Measurements from ENCODE around the gene IRGQ.

The IRGQ gene

GRCh38 chr19:43545276-43545675 is 50.7 kb downstream of the IRGQ start:
- no peak for DNase-seq (ENCODE audit: extremely low spot score)
- TF ChIP-seq FOXA1 (IDR thresholded peaks at IDR 0.05) = no peak
- no peak for TF ChIP-seq ZNF384 (IDR thresholded peaks at IDR 0.05)
- no peak for TF ChIP-seq NFRKB (IDR thresholded peaks at IDR 0.05)

GRCh38 chr19:43544077-43544476 is 51.9 kb downstream of the IRGQ start:
- CTCF ChIA-PET = no interaction called here
- TF ChIP-seq NFRKB (IDR thresholded peaks at IDR 0.05) (no peak), ARNT (IDR thresholded peaks at IDR 0.05) (no peak), PKNOX1 (IDR thresholded peaks at IDR 0.05) (no peak), FOXK2 (IDR thresholded peaks at IDR 0.05) (no peak), SUZ12 (IDR thresholded peaks at IDR 0.05) (no peak), SP1 (IDR thresholded peaks at IDR 0.05) (no peak), L3MBTL2 (conservative IDR thresholded peaks at IDR 0.05) (no peak)
- POLR2A ChIA-PET = no interaction called here
- no peak for DNase-seq (ENCODE audit: extremely low spot score)

More at GRCh38 chr19:43545276-43545675, 50.7 kb downstream of the IRGQ start:
- ChIA-PET POLR2A (no interaction called here), CTCF (no interaction called here)

GRCh38 chr19:43541920-43542650 is 53.8 kb downstream of the IRGQ start:
- DNase-seq (ENCODE audit: extremely low spot score) = no peak
- CTCF ChIA-PET = no interaction called here
- POLR2A ChIA-PET = no interaction called here
- TF ChIP-seq HDGF (IDR thresholded peaks at IDR 0.05; ENCODE audit: borderline replicate concordance) (no peak), TARDBP (IDR thresholded peaks at IDR 0.05) (no peak), SUZ12 (IDR thresholded peaks at IDR 0.05) (no peak), L3MBTL2 (conservative IDR thresholded peaks at IDR 0.05) (no peak), PKNOX1 (IDR thresholded peaks at IDR 0.05) (no peak), FOXK2 (IDR thresholded peaks at IDR 0.05) (no peak), ZNF384 (IDR thresholded peaks at IDR 0.05) (no peak), ARNT (IDR thresholded peaks at IDR 0.05) (no peak), LEF1 (IDR thresholded peaks at IDR 0.05; ENCODE audit: borderline replicate concordance) (no peak), SP1 (IDR thresholded peaks at IDR 0.05) (no peak), ELF4 (IDR thresholded peaks at IDR 0.05) (no peak), CTBP1 (IDR thresholded peaks at IDR 0.05; ENCODE audit: borderline replicate concordance) (no peak), FOXA1 (IDR thresholded peaks at IDR 0.05) (no peak), NFRKB (IDR thresholded peaks at IDR 0.05) (no peak), BHLHE40 (IDR thresholded peaks at IDR 0.05; ENCODE audit: borderline replicate concordance) (no peak), FOXM1 (IDR thresholded peaks at IDR 0.05; ENCODE audit: borderline replicate concordance) (no peak)

GRCh38 chr19:43540381-43540780 is 55.6 kb downstream of the IRGQ start:
- POLR2A ChIA-PET = no interaction called here
- no peak for DNase-seq (ENCODE audit: extremely low spot score)
- TF ChIP-seq FOXM1 (IDR thresholded peaks at IDR 0.05; ENCODE audit: borderline replicate concordance) (no peak), ZNF384 (IDR thresholded peaks at IDR 0.05) (no peak), L3MBTL2 (conservative IDR thresholded peaks at IDR 0.05) (no peak), HDGF (IDR thresholded peaks at IDR 0.05; ENCODE audit: borderline replicate concordance) (no peak), PKNOX1 (IDR thresholded peaks at IDR 0.05) (no peak), FOXA1 (IDR thresholded peaks at IDR 0.05) (no peak), ELF4 (IDR thresholded peaks at IDR 0.05) (no peak), SUZ12 (IDR thresholded peaks at IDR 0.05) (no peak), ARNT (IDR thresholded peaks at IDR 0.05) (no peak), FOXK2 (IDR thresholded peaks at IDR 0.05) (no peak), TARDBP (IDR thresholded peaks at IDR 0.05) (no peak), LEF1 (IDR thresholded peaks at IDR 0.05; ENCODE audit: borderline replicate concordance) (no peak), NFRKB (IDR thresholded peaks at IDR 0.05) (no peak), SP1 (IDR thresholded peaks at IDR 0.05) (no peak)
- CTCF ChIA-PET = no interaction called here

- TF ChIP-seq ELF4 (IDR thresholded peaks at IDR 0.05) (no peak), HDGF (IDR thresholded peaks at IDR 0.05; ENCODE audit: borderline replicate concordance) (no peak), BHLHE40 (IDR thresholded peaks at IDR 0.05; ENCODE audit: borderline replicate concordance) (no peak), SP1 (IDR thresholded peaks at IDR 0.05) (no peak), ZNF384 (IDR thresholded peaks at IDR 0.05) (no peak), ARNT (IDR thresholded peaks at IDR 0.05) (no peak), TARDBP (IDR thresholded peaks at IDR 0.05) (no peak), FOXA1 (IDR thresholded peaks at IDR 0.05) (no peak), LEF1 (IDR thresholded peaks at IDR 0.05; ENCODE audit: borderline replicate concordance) (no peak), FOXM1 (IDR thresholded peaks at IDR 0.05; ENCODE audit: borderline replicate concordance) (no peak), L3MBTL2 (conservative IDR thresholded peaks at IDR 0.05) (no peak), PKNOX1 (IDR thresholded peaks at IDR 0.05) (no peak), FOXK2 (IDR thresholded peaks at IDR 0.05) (no peak), CTBP1 (IDR thresholded peaks at IDR 0.05; ENCODE audit: borderline replicate concordance) (no peak), NFRKB (IDR thresholded peaks at IDR 0.05) (no peak), SUZ12 (IDR thresholded peaks at IDR 0.05) (no peak)
- CTCF ChIA-PET = no interaction called here
- POLR2A ChIA-PET = no interaction called here
- no peak for DNase-seq (ENCODE audit: extremely low spot score)
Measured at GRCh38 chr19:43538922-43539321, 57.0 kb downstream of the IRGQ start.

Data from HEK293T (cell line).